ENCODE measurements around the gene ABTB2.
"Not testable (repeated sequence)": the region's sequence is repeated elsewhere in the genome, so short reads cannot be mapped to it uniquely, and the experiment has no call there.

The ABTB2 gene

GRCh38 chr11:34252015-34252414 lies 105.8 kb downstream of the ABTB2 start:
- no peak for TF ChIP-seq CTCF (IDR thresholded peaks at IDR 0.05; ENCODE audit: low read depth, low read length, missing control alignments)
- H3K4me3 ChIP-seq (replicated peaks; ENCODE audit: low read depth, low read length): no peak overlapping the region
- DNase-seq (ENCODE audit: extremely low read depth, low read depth): no peak

- DNase-seq (ENCODE audit: extremely low read depth, low read depth): no peak
- no peak for TF ChIP-seq CTCF (IDR thresholded peaks at IDR 0.05; ENCODE audit: low read depth, low read length, missing control alignments)
- H3K4me3 ChIP-seq (replicated peaks; ENCODE audit: low read depth, low read length): no peak overlapping the region
These were observed 106.2 kb downstream of the ABTB2 start for GRCh38 chr11:34251589-34251980.

- DNase-seq (ENCODE audit: extremely low read depth, low read depth): no peak
- TF ChIP-seq CTCF (IDR thresholded peaks at IDR 0.05; ENCODE audit: low read depth, low read length, missing control alignments): no peak
- H3K4me3 ChIP-seq (replicated peaks; ENCODE audit: low read depth, low read length): no peak overlapping the region
These were observed 106.8 kb downstream of the ABTB2 start for GRCh38 chr11:34250732-34251588.

GRCh38 chr11:34250211-34250610 lies 107.6 kb downstream of the ABTB2 start:
- no peak overlapping the region for H3K4me3 ChIP-seq (replicated peaks; ENCODE audit: low read depth, low read length)
- no peak for TF ChIP-seq CTCF (IDR thresholded peaks at IDR 0.05; ENCODE audit: low read depth, low read length, missing control alignments)
- no peak for DNase-seq (ENCODE audit: extremely low read depth, low read depth)

GRCh38 chr11:34249439-34249838 lies 108.4 kb downstream of the ABTB2 start:
- TF ChIP-seq CTCF (IDR thresholded peaks at IDR 0.05; ENCODE audit: low read depth, low read length, missing control alignments): no peak
- no peak for DNase-seq (ENCODE audit: extremely low read depth, low read depth)
- no peak overlapping the region for H3K4me3 ChIP-seq (replicated peaks; ENCODE audit: low read depth, low read length)

GRCh38 chr11:34246511-34246910 lies 111.3 kb downstream of the ABTB2 start:
- not testable (repeated sequence) for DNase-seq (ENCODE audit: extremely low read depth, low read depth); H3K4me3 ChIP-seq (replicated peaks; ENCODE audit: low read depth, low read length)

GRCh38 chr11:34245041-34245440 lies 112.8 kb downstream of the ABTB2 start:
- DNase-seq (ENCODE audit: extremely low read depth, low read depth): no peak
- no peak overlapping the region for H3K4me3 ChIP-seq (replicated peaks; ENCODE audit: low read depth, low read length)
- no peak for TF ChIP-seq CTCF (IDR thresholded peaks at IDR 0.05; ENCODE audit: low read depth, low read length, missing control alignments)

Measured in HFF-Myc (cell line).